GM19372 (cell line): Measurements from ENCODE around the gene OTUD6A.

Experiments used
- ATAC-seq: cut with Tn5 transposase; IDR thresholded peaks from one replicate; pipeline ENCODE4 v1.9.1; 2021; ENCODE audit warnings: mild to moderate bottlenecking, low read depth, moderate library complexity; ENCODE audit not compliant: unreplicated experiment

OTUD6A gene, protein sequence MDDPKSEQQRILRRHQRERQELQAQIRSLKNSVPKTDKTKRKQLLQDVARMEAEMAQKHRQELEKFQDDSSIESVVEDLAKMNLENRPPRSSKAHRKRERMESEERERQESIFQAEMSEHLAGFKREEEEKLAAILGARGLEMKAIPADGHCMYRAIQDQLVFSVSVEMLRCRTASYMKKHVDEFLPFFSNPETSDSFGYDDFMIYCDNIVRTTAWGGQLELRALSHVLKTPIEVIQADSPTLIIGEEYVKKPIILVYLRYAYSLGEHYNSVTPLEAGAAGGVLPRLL

DNA sequence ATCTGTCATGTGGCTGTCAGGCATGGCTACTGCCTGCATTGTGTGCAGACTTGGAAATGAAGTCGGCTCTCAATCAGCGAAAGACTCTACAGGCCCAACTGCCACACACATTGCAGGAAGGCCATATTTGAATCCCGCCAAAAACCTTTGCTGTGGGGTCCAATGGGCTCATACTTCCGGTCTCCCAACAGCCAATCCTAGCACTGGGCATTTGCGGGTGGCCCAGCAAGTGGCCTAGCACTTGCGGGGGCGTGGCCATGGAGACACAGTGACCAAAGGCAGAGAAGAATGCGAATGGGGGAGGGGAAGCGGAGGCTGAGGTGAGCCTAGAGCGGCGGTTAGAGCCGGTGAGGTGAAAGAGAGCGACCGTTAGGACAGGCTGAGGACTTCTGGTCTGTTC is at the start of gene OTUD6A:
TSS of gene OTUD6A (plus strand) at position 382 of the 400 bp plus-strand sequence. CDS start 68 bp downstream, outside the sequence.
- no peak for ATAC-seq

DNA sequence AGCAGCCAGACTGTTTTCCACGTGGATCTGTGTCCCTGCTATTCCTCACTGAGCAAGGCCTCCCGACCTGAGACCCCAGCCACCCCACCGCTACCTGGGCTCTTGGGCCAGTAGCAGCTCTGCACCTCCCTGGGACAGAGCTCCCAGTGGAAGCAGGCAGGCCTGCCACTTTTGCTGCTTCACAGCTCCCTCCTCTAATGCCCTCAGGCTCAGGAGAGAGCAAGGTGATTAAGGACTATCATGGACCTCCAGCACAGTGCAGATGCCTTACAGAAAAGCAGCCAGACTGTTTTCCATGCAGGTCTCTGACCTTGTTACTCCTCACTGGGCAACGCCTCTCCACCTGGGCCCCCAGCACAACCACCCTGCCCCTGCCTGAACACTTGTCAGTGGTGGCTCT is 49.5 kb upstream of the OTUD6A start:
- no peak for ATAC-seq

DNA sequence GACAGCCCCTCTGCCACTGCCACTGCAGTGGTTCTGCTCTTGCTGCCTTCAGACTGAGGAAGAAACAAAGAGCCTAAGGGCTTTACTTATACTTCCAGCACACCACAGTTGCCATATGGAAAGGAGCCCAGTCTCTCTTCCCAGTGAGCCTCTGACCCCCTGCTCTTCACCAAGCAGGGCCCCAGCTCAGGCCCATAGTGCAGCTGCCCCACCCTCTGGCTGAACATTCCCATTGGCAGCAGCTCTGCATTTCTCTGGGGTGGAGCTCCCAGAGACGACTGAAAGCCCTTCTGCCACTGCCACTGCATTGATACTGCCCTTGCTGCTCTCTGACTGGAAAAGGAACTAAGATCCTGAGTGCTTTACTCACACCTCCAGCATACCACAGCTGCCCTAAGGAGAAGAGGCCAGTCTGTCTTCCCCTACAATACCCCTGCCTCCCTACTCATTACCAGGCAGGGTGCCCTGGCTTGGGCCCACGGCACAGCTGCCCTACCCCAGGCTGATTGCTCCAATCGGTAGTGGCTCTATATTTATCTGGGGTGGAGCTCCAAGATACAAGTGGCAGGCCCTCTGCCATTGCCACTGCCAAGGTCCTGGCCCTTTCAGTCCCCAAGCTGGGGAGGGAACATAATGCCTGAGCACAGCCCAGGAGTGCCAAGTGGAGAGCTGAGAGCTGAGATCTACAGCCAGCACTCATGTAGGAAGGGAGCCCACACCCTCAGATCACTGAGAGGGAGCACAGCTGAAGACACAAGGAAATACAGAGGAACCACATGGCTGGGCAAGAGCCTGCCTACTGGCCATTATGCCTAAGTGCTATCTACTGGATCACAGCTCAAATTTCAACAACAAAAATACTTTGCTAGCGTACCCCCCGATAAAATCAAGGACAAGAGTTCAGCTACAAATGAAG is 48.5 kb upstream of the OTUD6A start:
- no peak for ATAC-seq

DNA sequence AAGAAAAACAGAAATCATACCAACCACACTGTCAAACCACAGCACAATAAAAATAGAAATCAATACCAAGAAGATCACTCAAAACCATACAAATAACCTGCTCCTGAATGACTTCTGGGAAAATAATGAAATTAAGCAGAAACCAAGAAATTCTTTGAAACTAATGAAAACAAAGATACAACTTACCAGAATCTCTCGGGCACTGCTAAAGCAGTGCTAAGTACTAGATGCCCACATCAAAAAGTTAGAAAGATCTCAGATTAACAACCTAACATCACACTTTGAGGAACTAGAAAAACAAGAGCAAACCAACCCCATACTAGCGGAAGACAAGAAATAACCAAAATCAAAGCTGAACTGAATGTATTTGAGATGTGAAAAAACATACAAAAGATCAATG is 45.7 kb upstream of the OTUD6A start:
- ATAC-seq = no peak

DNA sequence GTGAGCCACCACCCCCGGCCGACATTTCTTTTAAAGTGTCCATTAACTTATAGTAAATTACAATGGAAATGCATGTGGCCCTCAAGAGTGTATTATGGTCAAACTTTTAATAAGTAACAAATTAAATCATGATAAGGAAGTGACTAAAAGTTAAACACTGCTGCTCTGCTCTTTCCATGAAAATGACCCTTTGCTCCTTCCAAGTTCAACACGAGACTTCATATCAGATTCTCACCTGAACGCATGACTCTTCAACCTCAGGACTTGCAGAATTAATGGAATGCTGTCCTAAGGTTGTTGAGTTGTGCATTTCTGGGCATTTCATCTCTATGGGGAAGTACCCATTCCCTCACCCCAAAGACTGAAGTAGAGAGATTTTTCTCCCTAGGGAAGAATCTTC is 39.6 kb upstream of the OTUD6A start:
- ATAC-seq = no peak

DNA sequence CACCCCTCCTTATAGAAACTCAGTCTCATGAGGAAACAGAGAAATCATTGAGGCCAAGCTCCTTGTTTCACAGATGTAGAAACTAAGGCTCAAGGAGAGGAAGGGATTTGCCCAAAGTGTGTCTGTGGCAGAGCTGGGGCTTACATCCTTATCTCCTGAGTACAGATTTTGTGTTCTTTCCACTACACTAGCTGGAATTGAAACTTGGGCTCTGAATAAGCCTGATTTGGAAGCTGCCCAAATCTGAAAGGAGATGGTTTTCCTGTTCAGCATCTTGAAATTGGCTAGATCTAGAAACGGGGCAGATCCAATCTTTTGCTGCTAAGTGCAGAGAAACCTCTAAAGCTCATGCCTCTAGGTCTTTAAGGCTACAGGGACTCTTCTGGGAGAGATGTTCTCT is 36.8 kb upstream of the OTUD6A start:
- ATAC-seq = no peak

DNA sequence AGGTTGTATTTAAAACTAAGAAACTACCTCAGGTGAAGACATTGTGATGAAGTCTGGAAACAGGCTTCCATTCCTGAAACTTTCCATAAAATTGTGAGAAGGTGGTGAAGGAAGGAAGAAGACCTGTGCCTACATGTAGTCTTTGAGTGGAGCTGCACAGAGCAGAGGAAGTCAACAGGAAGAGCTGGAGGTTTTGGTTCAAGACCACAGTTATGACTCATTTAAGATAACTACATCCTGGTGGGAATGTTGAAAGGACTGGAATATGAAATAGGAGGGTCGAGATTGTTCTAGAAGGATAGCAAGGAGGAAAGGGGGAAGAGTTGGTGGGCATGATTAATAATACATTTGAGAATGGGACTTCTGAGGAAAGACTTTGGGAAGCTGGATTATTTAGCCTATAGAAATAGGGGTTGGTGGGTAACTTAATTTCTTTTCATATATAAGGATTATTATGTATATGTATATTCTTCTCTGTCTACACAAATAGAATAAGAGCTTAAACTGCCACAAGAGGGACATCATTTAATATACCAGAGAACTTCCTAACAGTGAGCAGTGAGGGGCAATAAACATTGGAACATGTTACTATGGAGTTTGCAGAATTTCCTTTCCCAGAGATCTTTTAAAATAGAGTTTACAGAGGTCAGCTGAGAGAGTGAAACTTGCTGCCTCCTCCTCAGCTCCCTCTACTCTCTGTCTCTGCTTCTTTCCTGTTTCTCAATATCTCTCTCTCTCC is 36.0 kb upstream of the OTUD6A start:
- no peak for ATAC-seq

DNA sequence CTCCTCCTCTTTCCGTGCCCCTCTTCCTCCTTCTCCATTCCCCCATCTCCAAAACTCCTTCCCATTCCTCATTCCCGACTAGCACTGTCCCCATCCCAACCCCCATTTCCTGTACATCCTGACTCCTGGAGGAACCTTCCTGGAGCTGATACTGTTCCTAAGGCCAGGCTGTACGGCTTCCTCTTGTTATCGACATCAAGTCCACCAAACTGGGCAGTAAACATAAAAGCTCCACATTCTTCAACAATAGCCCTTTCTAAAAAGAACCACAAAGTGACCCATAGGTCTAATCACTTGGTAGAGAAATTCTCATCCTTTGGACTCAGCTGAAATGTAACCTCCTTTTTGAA is 35.4 kb upstream of the OTUD6A start:
- ATAC-seq = no peak

DNA sequence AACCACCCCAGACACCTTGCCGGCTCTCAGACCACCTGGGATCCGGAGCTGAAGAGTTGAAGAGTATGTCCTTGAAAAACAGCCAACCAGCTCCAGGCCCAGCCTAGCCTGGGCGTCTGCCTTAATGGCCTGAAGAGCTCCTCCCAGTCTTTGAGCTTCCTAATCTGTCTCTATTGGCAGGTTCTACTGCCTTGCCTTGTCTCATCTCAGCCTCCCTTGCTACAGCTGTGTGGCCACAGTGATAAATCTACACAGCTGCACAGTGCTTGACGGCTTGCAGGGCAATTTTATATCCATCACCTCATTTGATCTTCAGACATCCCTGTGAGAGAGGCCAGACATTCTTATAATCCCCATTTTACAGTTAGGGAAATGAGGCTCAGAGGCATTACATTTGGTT is 32.4 kb upstream of the OTUD6A start:
- ATAC-seq = no peak

DNA sequence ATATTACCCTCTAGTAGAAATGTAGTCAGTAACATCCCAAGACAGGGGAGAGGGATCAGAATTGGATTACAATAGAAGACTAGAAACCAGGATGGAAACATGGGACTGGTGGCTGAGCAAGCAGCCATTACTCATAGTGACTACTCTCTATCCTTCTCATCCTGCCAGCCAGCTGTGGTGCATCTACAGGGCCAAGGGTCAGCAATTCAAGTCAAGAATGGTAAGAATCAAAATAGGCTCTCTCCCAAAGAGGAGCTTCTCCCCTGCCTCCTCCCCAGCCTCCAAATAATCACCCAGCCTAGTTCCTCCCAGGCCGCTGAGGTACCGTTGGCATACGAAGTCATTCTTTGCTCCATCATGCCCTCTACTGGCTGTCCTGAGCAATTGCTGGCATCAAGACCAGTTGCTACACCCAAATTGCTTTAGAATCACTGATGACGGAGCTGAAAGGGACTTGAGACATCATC is 31.9 kb upstream of the OTUD6A start:
- ATAC-seq = no peak

DNA sequence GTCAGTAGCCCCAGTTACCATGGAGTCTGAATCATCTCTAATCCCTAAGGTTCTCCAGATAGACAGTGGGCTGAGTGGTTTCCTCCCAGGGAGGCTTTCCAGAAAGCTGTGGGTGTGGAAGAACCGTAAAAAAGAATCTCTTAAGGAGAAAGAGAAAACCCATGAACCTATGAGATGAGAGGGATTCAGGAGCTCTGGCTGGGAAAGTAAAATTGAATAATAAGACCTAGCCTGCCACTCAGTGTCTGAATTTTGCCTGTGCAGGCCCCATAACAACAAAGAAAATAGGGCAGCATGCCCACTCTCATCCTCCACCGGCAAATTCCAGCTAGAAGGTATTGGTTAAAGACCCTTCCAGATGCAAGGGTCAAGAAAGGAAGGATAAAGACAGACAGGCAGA is 29.5 kb upstream of the OTUD6A start:
- ATAC-seq = no peak

DNA sequence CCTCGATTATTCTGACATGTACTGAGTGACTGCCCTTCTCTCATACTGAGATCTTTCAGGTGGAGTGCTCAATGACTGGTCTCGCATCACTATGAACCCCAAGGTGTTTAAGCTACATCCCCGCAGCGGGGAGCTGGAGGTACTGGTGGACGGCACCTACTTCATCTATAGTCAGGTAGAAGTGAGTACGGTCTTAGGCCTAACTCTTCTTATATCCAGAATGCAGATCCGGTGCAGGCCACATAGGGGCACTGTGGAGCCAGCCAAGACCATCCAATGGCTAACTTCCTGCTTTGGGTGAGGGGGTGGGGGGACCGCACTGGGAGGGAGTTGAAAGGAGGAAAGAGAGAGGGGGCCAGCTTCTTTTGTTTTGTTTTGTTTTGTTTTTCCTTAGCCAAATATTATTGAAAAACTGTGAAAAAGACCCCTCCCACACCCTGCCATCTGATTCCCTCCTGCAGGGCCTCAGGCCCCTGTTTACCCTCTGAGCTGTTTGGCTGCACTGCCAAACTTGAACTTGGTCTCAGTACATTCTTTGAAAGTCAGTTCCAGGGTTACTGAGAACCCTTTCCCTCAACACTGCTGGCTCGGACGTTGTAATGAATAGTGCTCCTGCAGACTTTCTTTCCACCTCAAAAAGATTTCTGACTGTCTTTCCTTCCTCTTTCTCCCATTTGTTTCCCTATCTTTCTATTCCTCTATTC is 28.8 kb upstream of the OTUD6A start:
- ATAC-seq = peak; percentile 73

DNA sequence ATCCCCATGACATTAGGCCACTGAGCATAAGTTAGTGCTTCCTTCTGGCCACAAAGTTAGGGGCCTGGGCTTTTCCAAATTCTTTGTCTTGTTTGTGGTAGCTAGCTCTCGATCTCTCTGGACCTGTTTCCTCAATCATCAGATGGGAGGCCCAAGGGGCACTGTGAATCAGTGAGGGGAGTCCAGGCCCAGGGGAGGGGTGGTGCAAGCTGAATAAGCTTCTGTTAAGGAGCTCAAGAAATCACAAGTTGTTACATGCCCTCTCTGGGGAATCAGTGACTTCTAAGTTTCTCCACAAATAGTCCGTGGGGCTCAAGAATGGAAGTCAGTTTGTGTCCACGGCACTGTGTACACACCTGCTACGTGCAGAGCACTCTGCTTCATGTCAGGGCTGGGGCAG is 27.6 kb upstream of the OTUD6A start:
- ATAC-seq = no peak

DNA sequence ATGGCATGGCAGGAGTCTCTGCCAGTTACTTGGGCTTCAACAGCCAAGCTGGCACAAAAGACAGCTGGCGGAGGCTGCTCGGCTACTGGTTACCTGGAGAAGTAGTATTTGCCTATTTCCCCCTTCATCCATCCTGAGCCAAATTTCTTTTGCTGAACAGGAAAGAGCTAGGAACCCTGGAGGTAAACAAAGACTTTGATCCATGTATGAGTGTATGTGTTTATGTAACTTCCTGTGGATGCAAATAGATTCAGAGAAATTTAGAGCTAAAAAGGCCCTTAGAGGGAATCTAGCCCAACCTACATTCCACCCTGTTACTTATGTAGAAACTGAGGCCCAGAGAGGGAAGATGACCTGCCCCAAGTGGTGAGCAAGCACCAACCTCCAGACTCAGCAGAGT is 23.7 kb upstream of the OTUD6A start:
- no peak for ATAC-seq

DNA sequence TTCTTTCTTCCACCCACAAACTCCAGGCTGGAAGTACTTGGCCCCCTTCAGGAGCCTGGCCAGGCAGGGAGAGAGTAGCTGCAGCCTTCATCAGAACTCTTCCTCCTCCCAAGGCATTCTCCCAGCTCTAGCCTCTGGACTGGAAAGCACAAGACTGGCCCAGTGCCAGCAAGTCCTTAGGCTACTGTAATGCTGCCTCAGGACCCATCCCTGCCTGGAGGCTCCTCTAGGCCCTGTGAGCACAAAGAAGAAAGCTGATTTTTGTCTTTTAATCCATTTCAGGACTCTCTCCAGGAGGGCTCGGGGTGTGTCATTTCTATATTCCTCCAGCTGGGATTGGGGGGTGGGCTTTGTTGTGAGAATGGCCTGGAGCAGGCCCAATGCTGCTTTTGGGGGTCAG is 23.3 kb upstream of the OTUD6A start:
- no peak for ATAC-seq

DNA sequence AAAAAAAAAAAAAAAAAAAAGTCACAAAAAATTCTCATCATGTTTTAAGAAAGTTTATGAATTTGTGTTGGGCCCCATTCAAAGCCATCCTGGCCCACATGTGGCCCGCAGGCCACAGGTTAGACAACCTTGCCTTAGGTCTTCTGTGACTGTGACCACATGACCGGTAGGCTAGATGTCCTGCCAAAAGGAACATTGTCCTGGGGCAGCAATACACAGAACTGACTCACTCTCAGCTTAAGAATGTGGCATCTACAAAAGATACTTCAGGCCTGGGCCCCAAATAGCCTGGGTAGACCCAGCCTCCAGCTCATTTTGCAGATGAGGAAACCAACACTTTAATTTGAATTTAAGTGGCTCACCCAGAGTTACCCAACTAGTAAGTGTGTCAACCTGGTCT is 22.5 kb upstream of the OTUD6A start:
- no peak for ATAC-seq

DNA sequence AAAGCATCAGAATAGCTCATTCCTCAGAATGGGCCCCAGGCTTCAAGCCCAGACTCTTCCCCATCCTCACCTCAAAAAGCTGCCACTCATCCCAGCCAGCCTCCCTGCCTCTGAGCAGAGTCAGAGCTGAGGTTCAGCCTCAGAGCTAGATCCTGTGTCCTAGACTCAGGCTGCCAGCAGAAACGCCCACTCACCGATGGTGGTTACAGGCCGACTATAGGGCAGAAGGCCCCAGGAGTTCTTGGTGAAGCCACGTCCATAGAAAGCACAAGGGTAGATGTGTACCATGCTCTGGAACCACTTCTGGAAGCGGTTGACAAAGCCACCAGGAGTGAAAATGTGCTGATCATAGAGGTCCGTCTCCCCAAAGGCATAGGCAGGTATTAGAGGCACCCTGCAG is 20.3 kb upstream of the OTUD6A start:
- ATAC-seq = no peak

DNA sequence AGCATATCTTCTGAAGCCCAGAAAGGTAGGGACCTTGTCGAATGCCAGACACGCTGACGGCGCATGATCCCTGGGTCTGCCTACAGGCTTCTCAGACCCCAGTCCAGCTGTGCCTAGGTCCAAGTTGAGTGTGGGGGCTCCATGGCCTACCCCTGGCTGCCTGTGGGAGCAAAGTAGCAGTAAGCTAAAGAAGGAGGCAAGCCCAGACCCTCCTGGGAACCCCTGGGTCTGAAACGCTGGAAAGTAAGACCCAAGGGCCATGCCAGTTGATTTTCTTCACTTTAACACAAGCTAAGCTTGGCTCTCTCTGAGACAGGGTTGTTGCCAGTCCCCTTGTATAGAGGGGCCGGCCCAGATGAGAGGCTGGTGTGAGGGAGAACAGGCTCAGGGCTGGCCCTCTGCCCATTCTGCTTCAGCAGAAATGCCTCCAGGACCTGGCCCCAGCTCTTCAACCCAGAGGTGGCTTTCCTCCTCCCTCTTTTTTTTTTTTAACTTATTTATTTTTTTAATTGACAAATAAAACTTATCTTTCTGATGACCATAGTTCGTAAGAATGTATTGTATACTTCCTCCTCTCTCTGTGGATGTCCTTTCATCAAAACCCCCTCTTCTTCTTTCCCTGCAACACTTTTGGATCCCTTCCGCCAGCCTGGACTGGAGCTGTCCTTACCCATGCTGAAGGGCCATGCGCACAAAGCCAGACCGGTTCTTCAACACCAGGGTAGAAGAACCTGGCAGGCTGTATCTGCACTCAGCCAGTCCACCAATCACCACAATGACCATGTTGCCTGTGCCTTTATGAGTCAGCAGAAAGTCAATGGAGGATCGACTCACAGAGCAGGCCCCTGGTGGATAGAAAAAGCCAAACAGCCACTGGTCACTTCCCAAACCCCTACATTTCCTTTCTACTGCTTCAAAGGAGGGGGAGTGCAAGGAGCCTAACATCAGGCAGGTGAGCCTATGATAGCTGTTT is 19.6 kb upstream of the OTUD6A start:
- no peak for ATAC-seq

DNA sequence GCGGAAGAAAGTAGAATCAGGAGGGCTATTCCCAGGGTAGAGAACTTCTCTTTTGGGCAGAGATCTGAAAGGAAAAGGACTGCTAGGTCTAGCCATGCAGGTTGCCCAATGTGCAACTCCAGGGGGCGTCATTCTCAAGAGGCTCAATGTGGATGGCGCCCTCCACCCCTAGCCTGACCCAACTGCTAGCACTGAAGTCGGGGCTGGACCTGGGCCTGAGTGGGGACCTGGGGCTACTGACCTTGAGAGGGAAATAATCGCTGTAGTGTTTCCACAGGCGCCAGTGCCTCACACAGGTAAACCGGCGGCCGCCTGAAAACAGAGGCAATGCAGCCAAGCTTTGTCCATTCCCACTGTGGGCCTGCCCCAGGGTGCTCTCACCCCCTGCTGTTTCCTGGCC is 18.6 kb upstream of the OTUD6A start:
- no peak for ATAC-seq
